B cell (primary cell): Measurements from ENCODE around the gene SPEG. TPM values are rescaled to one million over a fixed set of nuclear protein-coding genes. Genes with fewer than 3 reads are reported as not detected.

Source experiments
- ATAC-seq: fragments of 200-7000 bp; cut with Tn5 transposase; one replicate; pipeline ENCODE4 v1.10.0; 2021; ENCODE audit warnings: low read depth, mild to moderate bottlenecking, moderate number of reproducible peaks, moderate library complexity
- CTCF ChIA-PET: fragments of 350-600 bp; sonication (Branson Sonifier 250); formaldehyde crosslinking; loops from one replicate; lab custom pipeline; 2021; ENCODE audit warnings: antibody characterized with exemption, inconsistent platforms; lab: Charles Lee
- POLR2A ChIA-PET: fragments of 350-600 bp; sonication (Branson Sonifier 250); formaldehyde crosslinking; loops from one replicate; lab custom pipeline; 2021; ENCODE audit warnings: antibody characterized with exemption; lab: Charles Lee
- DNase-seq: peaks from one replicate; pipeline ENCODE4 v3.0.0; 2013
- H2AFZ ChIP-seq: 2 replicates; pipeline ENCODE4 v1.6.1; 2012; ENCODE audit warnings: mild to moderate bottlenecking, low read depth, low read length; ENCODE audit not compliant: insufficient read depth, poor library complexity, severe bottlenecking
- H3K27ac ChIP-seq, 2 donors: 1 replicate in 1 of 2; 2 replicates in 1 of 2; pipeline ENCODE4 v1.5.1; 2012 to 2013; ENCODE audit warnings: low read length in 2 of 2, mild to moderate bottlenecking in 2 of 2, moderate library complexity in 1 of 2
- H3K27me3 ChIP-seq, 4 experiments: fragments of 200-600 bp in 1 of 4; sonication (generic) in 1 of 4; replicated peaks in 1 of 4; 1 replicate in 2 of 4; 2 replicates in 2 of 4; pipeline versions ENCODE4 v1.6.1 to v1.7.0; 2013 to 2016; ENCODE audit warnings: low read length in 3 of 4, mild to moderate bottlenecking in 2 of 4, mixed read lengths in 1 of 4, moderate library complexity in 1 of 4; ENCODE audit not compliant: insufficient read depth in 4 of 4, control insufficient read depth in 3 of 4; ENCODE audit errors: control extremely low read depth in 1 of 4
- H3K36me3 ChIP-seq, 2 experiments: replicated peaks in 1 of 2; 1 replicate in 1 of 2; 2 replicates in 1 of 2; pipeline versions ENCODE4 v1.6.1 to v1.7.1; 2013; ENCODE audit warnings: low read length in 1 of 2; ENCODE audit not compliant: insufficient read depth in 2 of 2, control insufficient read depth in 1 of 2; ENCODE audit errors: control extremely low read depth in 1 of 2, extremely low read depth in 1 of 2
- H3K4me1 ChIP-seq, 2 donors: fragments of 200-600 bp in 1 of 2; sonication (generic) in 1 of 2; 1 replicate in 1 of 2; 2 replicates in 1 of 2; pipeline versions ENCODE4 v1.5.1 to v1.6.1; 2013 to 2017; ENCODE audit warnings: low read length in 2 of 2; ENCODE audit not compliant: control insufficient read depth in 2 of 2, insufficient read depth in 2 of 2
- H3K4me2 ChIP-seq: replicated peaks from 2 replicates; pipeline ENCODE3; 2012; ENCODE audit warnings: mild to moderate bottlenecking, low read depth, low read length; ENCODE audit not compliant: poor library complexity, severe bottlenecking
- H3K4me3 ChIP-seq, 5 experiments: fragments of 200-600 bp in 1 of 5; sonication (generic) in 1 of 5; 1 replicate in 3 of 5; 2 replicates in 2 of 5; pipeline versions ENCODE4 v1.5.1 to v1.7.0; 2011 to 2016; ENCODE audit warnings: low read length in 4 of 5, mild to moderate bottlenecking in 4 of 5, low read depth in 2 of 5, control low read depth in 1 of 5, moderate library complexity in 1 of 5; ENCODE audit not compliant: insufficient read depth in 1 of 5; ENCODE audit errors: control extremely low read depth in 1 of 5, extremely low read depth in 1 of 5
- H3K79me2 ChIP-seq: fragments of 200-600 bp; sonication (generic); one replicate; pipeline ENCODE4 v1.6.0; 2016; ENCODE audit warnings: low read length; ENCODE audit not compliant: control insufficient read depth, insufficient read depth
- H3K9ac ChIP-seq: fragments of 200-600 bp; sonication (generic); 2 replicates; pipeline ENCODE4 v1.6.1; 2017; ENCODE audit warnings: mild to moderate bottlenecking, low read length, moderate library complexity
- H3K9me3 ChIP-seq, 3 donors: one replicate each; pipeline versions ENCODE4 v1.6.1 to v1.7.1; 2013; ENCODE audit warnings: low read length in 2 of 3; ENCODE audit not compliant: control insufficient read depth in 2 of 3, insufficient read depth in 1 of 3; ENCODE audit errors: control extremely low read depth in 1 of 3
- H4K20me1 ChIP-seq: 2 replicates; pipeline ENCODE4 v1.6.0; 2012; ENCODE audit warnings: mild to moderate bottlenecking, low read length; ENCODE audit not compliant: insufficient read depth, control insufficient read depth, poor library complexity, severe bottlenecking
- H3K27ac Mint-ChIP-seq: one replicate; pipeline ENCODE4 v1.8.0; 2021; ENCODE audit warnings: mixed read lengths
- H3K27me3 Mint-ChIP-seq: one replicate; pipeline ENCODE4 v1.8.0; 2021; ENCODE audit warnings: mixed read lengths
- H3K4me1 Mint-ChIP-seq: one replicate; pipeline ENCODE4 v1.8.0; 2021; ENCODE audit warnings: mixed read lengths
- H3K4me3 Mint-ChIP-seq: one replicate; pipeline ENCODE4 v1.8.0; 2021; ENCODE audit warnings: mixed read lengths
- H3K9me3 Mint-ChIP-seq: one replicate; pipeline ENCODE4 v1.8.0; 2022; ENCODE audit warnings: mixed read lengths; ENCODE audit not compliant: insufficient read depth
- CTCF ChIP-seq: fragments of 200-600 bp; IDR thresholded peaks from one replicate; pipeline ENCODE4 v1.8.0; 2022; ENCODE audit warnings: antibody characterized with exemption, mild to moderate bottlenecking
- EZH2 ChIP-seq: IDR thresholded peaks from 2 replicates; pipeline ENCODE4 v1.6.1; 2012; ENCODE audit warnings: borderline replicate concordance, low read depth, mild to moderate bottlenecking, moderate library complexity, low read length; ENCODE audit not compliant: insufficient read depth, poor library complexity, severe bottlenecking
- WGBS: methylation state at CpG from one replicate; pipeline ENCODE4 v1.1.5; 2013; ENCODE audit warnings: missing lambda C conversion rate; ENCODE audit not compliant: insufficient coverage; 5-methylcytosine and 5-hydroxymethylcytosine counted together
- intact Hi-C: fragments of 100-400 bp; cut with micrococcal nuclease; formaldehyde crosslinking; loops from one replicate; pipeline ENCODE4 v1.10.0; 2022
- polyA plus RNA-seq: library from polyadenylated mRNA; depleted of rRNA; stranded (reverse); fragments of >200 nt; gene quantifications from 2 replicates; pipeline ENCODE4 v1.2.3, GENCODE V29; 2012
- total RNA-seq, 2 donors: library from RNA; stranded (reverse); fragments of 120-200 nt in 1 of 2; gene quantifications; 1 replicate in 1 of 2; 2 replicates in 1 of 2; pipeline versions ENCODE4 v1.2.3 to v1.2.4, GENCODE V29; 2013 to 2022

SPEG gene
- total and polyA plus RNA-seq, 2 donors (not counting 1 experiment from before 2014, with no cell fraction given): 0.03 to 0.74 TPM

- ATAC-seq: no peak
- Histone ChIP-seq H3K9me3 (no peaks in the 10 kb centered on the region), H3K4me3 (no peak overlapping the region), H3K4me1 (peaks cover 0 to 5% of the 10 kb centered on the region in 2 donors), H3K27me3 (peaks cover 0 to 28% (median 8%) of the 10 kb centered on the region in 4 experiments), H3K79me2 (no peaks in the 10 kb centered on the region), H2AFZ (no peak overlapping the region), H3K36me3 (no peaks in the 10 kb centered on the region), H3K9ac (no peak overlapping the region), H3K27ac (no peak overlapping the region), H3K4me2 (no peak overlapping the region), H4K20me1 (no peaks in the 10 kb centered on the region)
- peaks cover 57% of the 10 kb centered on the region for H3K27me3 Mint-ChIP-seq
- no peak for DNase-seq
- H3K4me1 Mint-ChIP-seq: peaks cover 4% of the 10 kb centered on the region
- H3K4me3 Mint-ChIP-seq: no peak overlapping the region
- ChIA-PET CTCF (interaction anchor here (1.7 to 12.6 kb wide), 2 partner anchors 51 to 77 kb away, joined by 4 to 146 read pairs; no protein-coding TSS in a partner anchor), POLR2A (no interaction called here)
- TF ChIP-seq CTCF: no peak
- TF ChIP-seq EZH2: no peak
- no peak overlapping the region for H3K27ac Mint-ChIP-seq
- 53% methylated on average over 3 of the region's 10 CpGs for whole genome bisulfite sequencing
- intact Hi-C loops: no loop called here
- no peaks in the 10 kb centered on the region for H3K9me3 Mint-ChIP-seq
Observed at GRCh38 chr2:219453671-219454590, 19.3 kb downstream of the SPEG start.

GRCh38 chr2:219455581-219455980, 20.9 kb downstream of the SPEG start:
- Histone ChIP-seq H3K9ac (no peak overlapping the region), H3K4me1 (no peaks in the 10 kb centered on the region), H3K9me3 (no peaks in the 10 kb centered on the region), H2AFZ (no peak overlapping the region), H3K4me3 (no peak overlapping the region), H4K20me1 (no peaks in the 10 kb centered on the region), H3K27me3 (peaks cover 0 to 31% (median 4%) of the 10 kb centered on the region in 4 experiments), H3K27ac (no peak overlapping the region), H3K4me2 (no peak overlapping the region), H3K36me3 (no peaks in the 10 kb centered on the region), H3K79me2 (no peaks in the 10 kb centered on the region)
- Mint-ChIP-seq H3K9me3 (no peaks in the 10 kb centered on the region), H3K4me1 (peaks cover 3% of the 10 kb centered on the region), H3K4me3 (no peak overlapping the region), H3K27ac (no peak overlapping the region), H3K27me3 (peaks cover 52% of the 10 kb centered on the region)
- CTCF ChIA-PET: interaction anchor here (1.0 to 12.6 kb wide), 2 partner anchors 9 to 75 kb away, joined by 3 to 146 read pairs; no protein-coding TSS in a partner anchor
- no peak for ATAC-seq
- TF ChIP-seq EZH2: no peak
- no peak for TF ChIP-seq CTCF
- POLR2A ChIA-PET: no interaction called here
- no CpG with 5 or more reads among the region's 6 CpGs for WGBS
- intact Hi-C loops: no loop called here
- no peak for DNase-seq
